K562 (cell line): ENCODE results near the gene NEDD9. TPM values are rescaled to one million over a fixed set of nuclear protein-coding genes. Genes with fewer than 3 reads are reported as not detected.

Experiments
- ATAC-seq: fragments of 200-7000 bp; cut with Tn5 transposase; 3 replicates; pipeline ENCODE4 v1.9.1; 2020; ENCODE audit warnings: moderate library complexity
- BruUV-seq: library from RNA; stranded (reverse); fragments of 400-500 nt; replicated peaks from 2 replicates; lab custom pipeline; 2021; lab: Mats Ljungman, UMichigan
- CTCF ChIA-PET: fragments of 300-600 bp; formaldehyde crosslinking; extraction: SDS; loops from one replicate; lab custom pipeline; 2021; ENCODE audit warnings: low intra/inter-chr PET ratio; lab: Yijun Ruan, JAX
- POLR2A ChIA-PET: fragments of 300-600, 350-650 bp; sonication (Branson Sonifier 250); formaldehyde crosslinking; extraction: SDS; loops from one replicate; lab custom pipeline; 2021; ENCODE audit warnings: antibody characterized with exemption, inconsistent platforms; lab: Yijun Ruan, JAX
- DNase-seq, 4 experiments: peaks; one replicate each; pipeline versions ENCODE4 v3.0.0 to v3.0.0-alpha.2; 2011 to 2018; ENCODE audit warnings: low spot score in 3 of 4, mixed read lengths in 3 of 4; ENCODE audit errors: extremely low read depth in 1 of 4
- FAIRE-seq: peaks from 2 replicates; lab custom pipeline; 2011; peaks lifted over from hg19 to GRCh38; lab: Jason Lieb, UNC
- H2AFZ ChIP-seq: 2 replicates; pipeline ENCODE4 v1.6.0; 2011; ENCODE audit warnings: low read depth, low read length, control low read depth, inconsistent platforms
- H3K27ac ChIP-seq: fragments of 200-600 bp; 3 replicates; pipeline ENCODE4 v1.8.0; 2011; ENCODE audit warnings: low read depth, mild to moderate bottlenecking, control low read depth, inconsistent platforms, low read length, moderate library complexity, mixed read lengths; ENCODE audit errors: extremely low read depth
- H3K27me3 ChIP-seq, 2 experiments: fragments of 300-600 bp in 1 of 2; 2 replicates in 1 of 2; 3 replicates in 1 of 2; pipeline versions ENCODE4 v1.6.0 to v1.8.0; 2011; ENCODE audit warnings: inconsistent platforms in 2 of 2, low read length in 2 of 2, mild to moderate bottlenecking in 1 of 2, mixed read lengths in 1 of 2, moderate library complexity in 1 of 2; ENCODE audit not compliant: control insufficient read depth in 2 of 2, insufficient read depth in 2 of 2
- H3K36me3 ChIP-seq: fragments of 300-600 bp; 3 replicates; pipeline ENCODE4 v1.8.0; 2011; ENCODE audit warnings: mild to moderate bottlenecking, low read length, inconsistent platforms; ENCODE audit not compliant: control insufficient read depth, insufficient read depth
- H3K4me1 ChIP-seq, 2 experiments: fragments of 200-600 bp in 1 of 2; replicated peaks in 1 of 2; 2 replicates in 1 of 2; 3 replicates in 1 of 2; pipeline versions ENCODE4 v1.5.1 to v1.8.0; 2011; ENCODE audit warnings: inconsistent platforms in 2 of 2, low read length in 2 of 2, mild to moderate bottlenecking in 1 of 2, mixed read lengths in 1 of 2, moderate library complexity in 1 of 2; ENCODE audit not compliant: control insufficient read depth in 2 of 2, insufficient read depth in 2 of 2
- H3K4me2 ChIP-seq: 2 replicates; pipeline ENCODE4 v1.6.1; 2011; ENCODE audit warnings: low read length, control low read depth, inconsistent platforms, mixed read lengths; ENCODE audit not compliant: insufficient read depth
- H3K4me3 ChIP-seq: fragments of 200-600 bp; sonication (generic), shearing (Covaris generic); 2 replicates; pipeline ENCODE4 v1.5.1; 2016; ENCODE audit warnings: control low read depth, inconsistent platforms
- H3K79me2 ChIP-seq: fragments of 200-600 bp; 3 replicates; pipeline ENCODE4 v1.8.0; 2011; ENCODE audit warnings: low read length, inconsistent platforms; ENCODE audit not compliant: control insufficient read depth, insufficient read depth
- H3K9ac ChIP-seq, 2 experiments: 2 replicates each; pipeline versions ENCODE4 v1.6.0 to v1.6.1; 2011; ENCODE audit warnings: low read depth in 2 of 2, low read length in 2 of 2, control low read depth in 1 of 2, inconsistent platforms in 1 of 2, mild to moderate bottlenecking in 1 of 2, mixed read lengths in 1 of 2; ENCODE audit not compliant: insufficient read depth in 1 of 2
- H3K9me1 ChIP-seq: one replicate; pipeline ENCODE4 v1.6.0; 2011; ENCODE audit warnings: inconsistent platforms, mild to moderate bottlenecking, low read length, moderate library complexity; ENCODE audit not compliant: control insufficient read depth, insufficient read depth
- H3K9me3 ChIP-seq: replicated peaks from 2 replicates; pipeline ENCODE4 v1.5.1; 2011; ENCODE audit warnings: low read depth, low read length, inconsistent platforms; ENCODE audit not compliant: control insufficient read depth, insufficient read depth
- H4K20me1 ChIP-seq: replicated peaks from 2 replicates; pipeline ENCODE4 v1.6.1; 2011; ENCODE audit warnings: low read length, inconsistent platforms, mixed read lengths; ENCODE audit not compliant: control insufficient read depth, insufficient read depth
- HMGN3 ChIP-seq: IDR thresholded peaks from 2 replicates; pipeline ENCODE4 v1.6.1; 2011; ENCODE audit warnings: borderline replicate concordance, low read depth, mild to moderate bottlenecking, mixed read lengths, low read length; ENCODE audit not compliant: insufficient read length; ENCODE audit errors: extremely low read depth
- KAT8 ChIP-seq: fragments of 450-650 bp; IDR thresholded peaks from 2 replicates; pipeline ENCODE4 v1.6.1; 2016; ENCODE audit warnings: low read depth, mild to moderate bottlenecking
- KLF1 ChIP-seq: fragments of 450-650 bp; IDR thresholded peaks from 2 replicates; pipeline ENCODE4 v1.6.1; 2016; ENCODE audit warnings: missing genetic modification characterization, missing compliant biosample characterization
- NELFE ChIP-seq: IDR thresholded peaks from 2 replicates; pipeline ENCODE4 v1.6.1; 2011; ENCODE audit warnings: mild to moderate bottlenecking; ENCODE audit not compliant: insufficient read depth, insufficient read length
- POLR2A ChIP-seq: fragments of 450-650 bp; conservative IDR thresholded peaks from 2 replicates; pipeline ENCODE4 v1.6.1; 2016
- SNRNP70 ChIP-seq: fragments of 200-400 bp; formaldehyde crosslinking; optimal IDR thresholded peaks from 2 replicates; pipeline ENCODE3; 2017; ENCODE audit warnings: low read depth, low read length
- ZNF174 ChIP-seq: fragments of 250-450 bp; sonication (Bioruptor Pico); IDR thresholded peaks from 2 replicates; pipeline ENCODE4 v1.4.0; 2020; ENCODE audit warnings: mild to moderate bottlenecking
- WGBS: fragments of 100-300 bp; shearing (Covaris generic); methylation state at CpG from one replicate; pipeline ENCODE4 v1.1.6; 2016; ENCODE audit warnings: low coverage, mixed read lengths; ENCODE audit not compliant: insufficient coverage; ENCODE audit errors: missing lambda C conversion rate; 5-methylcytosine and 5-hydroxymethylcytosine counted together
- in situ Hi-C: fragments of 300-500 bp; cut with MboI; formaldehyde crosslinking; loops from 4 replicates; pipeline ENCODE4 v1.15.0; 2018; ENCODE audit warnings: inconsistent platforms, mixed read lengths
- intact Hi-C: fragments of 100-400 bp; cut with micrococcal nuclease; formaldehyde crosslinking; loops from 2 replicates; pipeline ENCODE4 v1.14.2; 2022
- polyA plus RNA-seq, 8 experiments: library from polyadenylated mRNA; depleted of rRNA in 4 of 8; stranded (reverse) in 5 of 8; unstranded in 3 of 8; fragments of >200 nt; fragmentation: Nextera tagmentation in 2 of 8; fragmentation: Illumina TruSeq in 1 of 8; extraction: Ambion mirVana in 2 of 8; extraction: Trizol in 1 of 8; gene quantifications; 2 replicates each; pipeline versions ENCODE4 v1.2.1 to v1.2.3, GENCODE V29; 2011 to 2014; ENCODE audit warnings: inconsistent platforms in 1 of 8, missing spikeins in 1 of 8
- total RNA-seq, 7 experiments: library from RNA; depleted of rRNA in 6 of 7; stranded (reverse); fragments of >200 nt in 6 of 7; fragmentation: Illumina TruSeq in 2 of 7; extraction: Trizol in 2 of 7; gene quantifications; 2 replicates each; pipeline versions ENCODE4 v1.2.1 to v1.2.3, GENCODE V29; 2011 to 2021; ENCODE audit warnings: low replicate concordance in 1 of 7
- TF ChIP-seq, protein P1 (sequence below): sonication (generic); formaldehyde crosslinking; IDR thresholded peaks from 2 replicates; pipeline ENCODE4 v1.8.0; 2022; ENCODE audit warnings: missing genetic modification reagents, mild to moderate bottlenecking, moderate library complexity, borderline replicate concordance
- TF ChIP-seq, protein P2 (sequence below): fragments of 250-450 bp; sonication (Bioruptor Pico); IDR thresholded peaks from 2 replicates; pipeline ENCODE4 v1.8.0; 2022; ENCODE audit warnings: moderate library complexity, mild to moderate bottlenecking, inconsistent platforms
- TF ChIP-seq, protein P3 (sequence below): sonication (generic); formaldehyde crosslinking; IDR thresholded peaks from 2 replicates; pipeline ENCODE4 v1.8.0; 2022; ENCODE audit warnings: missing genetic modification reagents, mild to moderate bottlenecking, borderline replicate concordance

The NEDD9 gene
- total and polyA plus RNA-seq, 9 of the 15 experiments (the other 6 are each of a cell fraction or from before 2014, with no cell fraction given): 0.04 to 0.18 (median 0.15) TPM; not detected in 6

DNA sequence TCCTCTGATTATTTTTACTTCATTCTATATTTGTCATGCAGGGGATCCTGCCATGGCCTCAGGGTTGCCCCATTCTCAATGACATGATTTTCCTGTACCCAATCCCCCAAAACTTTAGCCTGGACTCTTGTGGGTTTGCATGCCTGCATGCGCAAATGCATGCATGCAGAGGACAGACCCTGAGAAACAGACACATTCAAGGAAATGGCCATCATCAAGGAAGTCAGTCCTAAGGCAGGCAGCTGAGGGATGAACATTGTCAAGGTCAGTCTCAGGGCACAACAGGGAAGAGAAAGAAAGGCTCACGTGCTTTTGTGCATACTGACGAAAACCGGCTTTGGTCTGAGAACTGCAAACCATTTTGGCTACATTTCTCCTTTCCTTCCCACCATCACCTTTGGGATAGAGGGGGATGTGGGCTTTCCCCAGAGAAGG is 13.1 kb downstream of the NEDD9 start:
- in situ Hi-C loops: no loop called here

More for the DNA sequence above, 13.1 kb downstream of the NEDD9 start:
- DNase-seq (no peak), ATAC-seq (no peak), FAIRE-seq (no peak)
- H3K27me3 ChIP-seq: peaks cover 24 to 42% of the 10 kb centered on the region in 2 experiments; a peak in 4 of 5 replicates
- 0 out of 2 replicates have a peak, but pooled peaks cover 4% of the 10 kb centered on the region for H4K20me1 ChIP-seq
- no peak for TF ChIP-seq HMGN3
- TF ChIP-seq KAT8: no peak
- TF ChIP-seq KLF1 (tag): no peak
- no peak for TF ChIP-seq SNRNP70
- TF ChIP-seq ZNF174 (CRISPR knock-in tag): no peak
- TF ChIP-seq NELFE: no peak
- TF ChIP-seq, protein P1, sequence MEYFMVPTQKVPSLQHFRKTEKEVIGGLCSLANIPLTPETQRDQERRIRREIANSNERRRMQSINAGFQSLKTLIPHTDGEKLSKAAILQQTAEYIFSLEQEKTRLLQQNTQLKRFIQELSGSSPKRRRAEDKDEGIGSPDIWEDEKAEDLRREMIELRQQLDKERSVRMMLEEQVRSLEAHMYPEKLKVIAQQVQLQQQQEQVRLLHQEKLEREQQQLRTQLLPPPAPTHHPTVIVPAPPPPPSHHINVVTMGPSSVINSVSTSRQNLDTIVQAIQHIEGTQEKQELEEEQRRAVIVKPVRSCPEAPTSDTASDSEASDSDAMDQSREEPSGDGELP (CRISPR knock-in tag): no peak
- no peak for TF ChIP-seq POLR2A
- TF ChIP-seq, protein P2, sequence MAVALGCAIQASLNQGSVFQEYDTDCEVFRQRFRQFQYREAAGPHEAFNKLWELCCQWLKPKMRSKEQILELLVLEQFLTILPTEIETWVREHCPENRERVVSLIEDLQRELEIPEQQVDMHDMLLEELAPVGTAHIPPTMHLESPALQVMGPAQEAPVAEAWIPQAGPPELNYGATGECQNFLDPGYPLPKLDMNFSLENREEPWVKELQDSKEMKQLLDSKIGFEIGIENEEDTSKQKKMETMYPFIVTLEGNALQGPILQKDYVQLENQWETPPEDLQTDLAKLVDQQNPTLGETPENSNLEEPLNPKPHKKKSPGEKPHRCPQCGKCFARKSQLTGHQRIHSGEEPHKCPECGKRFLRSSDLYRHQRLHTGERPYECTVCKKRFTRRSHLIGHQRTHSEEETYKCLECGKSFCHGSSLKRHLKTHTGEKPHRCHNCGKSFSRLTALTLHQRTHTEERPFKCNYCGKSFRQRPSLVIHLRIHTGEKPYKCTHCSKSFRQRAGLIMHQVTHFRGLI (CRISPR knock-in tag): no peak
- TF ChIP-seq, protein P3, sequence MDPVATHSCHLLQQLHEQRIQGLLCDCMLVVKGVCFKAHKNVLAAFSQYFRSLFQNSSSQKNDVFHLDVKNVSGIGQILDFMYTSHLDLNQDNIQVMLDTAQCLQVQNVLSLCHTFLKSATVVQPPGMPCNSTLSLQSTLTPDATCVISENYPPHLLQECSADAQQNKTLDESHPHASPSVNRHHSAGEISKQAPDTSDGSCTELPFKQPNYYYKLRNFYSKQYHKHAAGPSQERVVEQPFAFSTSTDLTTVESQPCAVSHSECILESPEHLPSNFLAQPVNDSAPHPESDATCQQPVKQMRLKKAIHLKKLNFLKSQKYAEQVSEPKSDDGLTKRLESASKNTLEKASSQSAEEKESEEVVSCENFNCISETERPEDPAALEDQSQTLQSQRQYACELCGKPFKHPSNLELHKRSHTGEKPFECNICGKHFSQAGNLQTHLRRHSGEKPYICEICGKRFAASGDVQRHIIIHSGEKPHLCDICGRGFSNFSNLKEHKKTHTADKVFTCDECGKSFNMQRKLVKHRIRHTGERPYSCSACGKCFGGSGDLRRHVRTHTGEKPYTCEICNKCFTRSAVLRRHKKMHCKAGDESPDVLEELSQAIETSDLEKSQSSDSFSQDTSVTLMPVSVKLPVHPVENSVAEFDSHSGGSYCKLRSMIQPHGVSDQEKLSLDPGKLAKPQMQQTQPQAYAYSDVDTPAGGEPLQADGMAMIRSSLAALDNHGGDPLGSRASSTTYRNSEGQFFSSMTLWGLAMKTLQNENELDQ (CRISPR knock-in tag): no peak
- no peaks in the 10 kb centered on the region for H3K9me1 ChIP-seq
- POLR2A ChIA-PET: interaction anchor here (0.7 to 1.0 kb wide), 2 partner anchors 11 to 174 kb away, joined by 3 read pairs; no protein-coding TSS in a partner anchor
- no peaks in the 10 kb centered on the region for H3K79me2 ChIP-seq
- intact Hi-C loops: no loop called here
- H3K9ac ChIP-seq: no peak overlapping the region
- no peak overlapping the region for H3K27ac ChIP-seq
- CTCF ChIA-PET: no interaction called here
- no peaks in the 10 kb centered on the region for H3K4me1 ChIP-seq
- H3K36me3 ChIP-seq: no peaks in the 10 kb centered on the region
- H2AFZ ChIP-seq: no peak overlapping the region
- no peak overlapping the region for H3K4me3 ChIP-seq
- no TSS peak for BruUV-seq
- H3K4me2 ChIP-seq: no peak overlapping the region
- WGBS: 10% methylated on average over 4 of the region's 4 CpGs
- H3K9me3 ChIP-seq: no peaks in the 10 kb centered on the region
